HEK293 (cell line): Measurements from ENCODE around the gene KCNIP2.
A peak's percentile ranks its signal among the peaks of the same experiment; 100 is the strongest.

ENCODE experiments used
- CTCF ChIP-seq: fragments of 450-650 bp; formaldehyde crosslinking; IDR thresholded peaks from 2 replicates; pipeline ENCODE4 v1.5.1; 2016; ENCODE audit warnings: missing biosample characterization, missing genetic modification characterization
- MEIS1 ChIP-seq: sonication (generic); formaldehyde crosslinking; IDR thresholded peaks from 2 replicates; pipeline ENCODE4 v1.8.1; 2022; ENCODE audit warnings: missing genetic modification reagents, mild to moderate bottlenecking, borderline replicate concordance
- REST ChIP-seq: fragments of 450-650 bp; formaldehyde crosslinking; IDR thresholded peaks from 2 replicates; pipeline ENCODE4 v1.5.1; 2016; ENCODE audit warnings: missing biosample characterization, missing genetic modification characterization
- TSHZ1 ChIP-seq: fragments of 450-650 bp; formaldehyde crosslinking; IDR thresholded peaks from 2 replicates; pipeline ENCODE4 v1.5.1; 2016; ENCODE audit warnings: missing biosample characterization, missing genetic modification characterization, borderline replicate concordance
- YY1 ChIP-seq: fragments of 450-650 bp; formaldehyde crosslinking; IDR thresholded peaks from 2 replicates; pipeline ENCODE4 v1.5.1; 2018; ENCODE audit warnings: missing biosample characterization, missing genetic modification characterization
- ZNF221 ChIP-seq: fragments of 450-650 bp; formaldehyde crosslinking; IDR thresholded peaks from 2 replicates; pipeline ENCODE4 v1.5.1; 2017; ENCODE audit warnings: missing biosample characterization, missing genetic modification characterization, borderline replicate concordance
- ZNF24 ChIP-seq: fragments of 450-650 bp; formaldehyde crosslinking; IDR thresholded peaks from 2 replicates; pipeline ENCODE4 v1.5.1; 2016; ENCODE audit warnings: missing biosample characterization, missing genetic modification characterization
- ZNF335 ChIP-seq: fragments of 450-650 bp; formaldehyde crosslinking; conservative IDR thresholded peaks from 2 replicates; pipeline ENCODE4 v1.5.1; 2016; ENCODE audit warnings: missing biosample characterization, missing genetic modification characterization
- ZNF561 ChIP-seq: fragments of 450-650 bp; IDR thresholded peaks from 2 replicates; pipeline ENCODE4 v1.5.1; 2018; ENCODE audit warnings: missing biosample characterization, missing genetic modification characterization, borderline replicate concordance
- ZNF639 ChIP-seq: fragments of 450-650 bp; formaldehyde crosslinking; IDR thresholded peaks from 2 replicates; pipeline ENCODE4 v1.5.1; 2016; ENCODE audit warnings: missing biosample characterization, missing genetic modification characterization

- TF ChIP-seq REST (tag by site-specific recombination) (no peak), CTCF (tag by site-specific recombination) (peak; percentile 93), ZNF639 (no peak), ZNF335 (0 out of 2 replicates have a peak, but pooled peaks have one; percentile 13), ZNF24 (tag by site-specific recombination) (peak; percentile 78; the same call in 1 of the 2 replicates), ZNF221 (no peak), ZNF561 (tag by site-specific recombination) (peak; percentile 55; the same call in 1 of the 2 replicates), TSHZ1 (tag by site-specific recombination) (no peak), MEIS1 (CRISPR knock-in tag) (no peak), YY1 (tag by site-specific recombination) (peak; percentile 16; the same call in 1 of the 2 replicates)
Observed at GRCh38 chr10:101779544-101780186, 63.9 kb downstream of the KCNIP2 start.
